MM.1S (cell line): ENCODE results near the gene LINC01488.

Experiments
- DNase-seq: peaks from one replicate; pipeline ENCODE4 v3.0.0-alpha.2; 2015
- H2AFZ ChIP-seq: fragments of 300-600 bp; sonication (generic); 2 replicates; pipeline ENCODE4 v1.6.0; 2016; ENCODE audit warnings: antibody characterized with exemption, low read length
- H3F3A ChIP-seq: fragments of 300-600 bp; sonication (generic); 2 replicates; pipeline ENCODE4 v1.6.1; 2016; ENCODE audit warnings: mild to moderate bottlenecking, antibody characterized with exemption, low read length, moderate library complexity, mixed read lengths; ENCODE audit not compliant: insufficient read depth
- H3K27ac ChIP-seq: fragments of 300-600 bp; sonication (generic); 2 replicates; pipeline ENCODE4 v1.5.1; 2016; ENCODE audit warnings: mild to moderate bottlenecking, low read length
- H3K27me3 ChIP-seq: fragments of 300-600 bp; sonication (generic); replicated peaks from 2 replicates; pipeline ENCODE4 v1.6.0; 2016; ENCODE audit warnings: low read length; ENCODE audit not compliant: insufficient read depth
- H3K36me3 ChIP-seq: fragments of 300-600 bp; sonication (generic); replicated peaks from 2 replicates; pipeline ENCODE4 v1.6.1; 2016; ENCODE audit warnings: mild to moderate bottlenecking, low read length, mixed read lengths; ENCODE audit not compliant: insufficient read depth
- H3K4me1 ChIP-seq: fragments of 300-600 bp; sonication (generic); 2 replicates; pipeline ENCODE4 v1.6.1; 2016; ENCODE audit warnings: low read length, mixed read lengths
- H3K4me2 ChIP-seq: fragments of 300-600 bp; sonication (generic); 2 replicates; pipeline ENCODE4 v1.6.0; 2016; ENCODE audit warnings: low read depth, low read length
- H3K4me3 ChIP-seq: fragments of 300-600 bp; sonication (generic); 2 replicates; pipeline ENCODE4 v1.5.1; 2016; ENCODE audit warnings: low read length, mixed read lengths
- H3K79me2 ChIP-seq: fragments of 300-600 bp; sonication (generic); 2 replicates; pipeline ENCODE4 v1.6.1; 2016; ENCODE audit warnings: mixed run types, low read length, mixed read lengths
- H3K9ac ChIP-seq: fragments of 300-600 bp; sonication (generic); 2 replicates; pipeline ENCODE4 v1.6.1; 2016; ENCODE audit warnings: low read length, mixed read lengths
- H3K9me2 ChIP-seq: fragments of 300-600 bp; sonication (generic); replicated peaks from 2 replicates; pipeline ENCODE4 v1.6.1; 2016; ENCODE audit warnings: mild to moderate bottlenecking, low read length, mixed read lengths; ENCODE audit not compliant: insufficient read depth
- H3K9me3 ChIP-seq: fragments of 300-600 bp; sonication (generic); replicated peaks from 2 replicates; pipeline ENCODE4 v1.6.1; 2016; ENCODE audit warnings: mild to moderate bottlenecking, low read length, mixed read lengths; ENCODE audit not compliant: insufficient read depth
- H4K20me1 ChIP-seq: fragments of 300-600 bp; sonication (generic); 2 replicates; pipeline ENCODE4 v1.6.1; 2016; ENCODE audit warnings: mild to moderate bottlenecking, low read length, moderate library complexity, mixed read lengths; ENCODE audit not compliant: insufficient read depth
- EZH2 ChIP-seq: fragments of 300-600 bp; sonication (generic); optimal IDR thresholded peaks from 2 replicates; pipeline ENCODE3; 2017; ENCODE audit warnings: low read depth, mild to moderate bottlenecking, antibody characterized with exemption, low read length, mixed read lengths
- EZH2phosphoT487 ChIP-seq: fragments of 300-600 bp; sonication (generic); IDR thresholded peaks from 2 replicates; pipeline ENCODE4 v1.6.1; 2018; ENCODE audit warnings: antibody characterized with exemption, low read length
- TF ChIP-seq, protein P1 (sequence below): fragments of 300-600 bp; sonication (generic); IDR thresholded peaks from 2 replicates; pipeline ENCODE4 v1.5.1; 2016; ENCODE audit warnings: antibody characterized with exemption, low read length, mixed read lengths

LINC01488 gene

DNA sequence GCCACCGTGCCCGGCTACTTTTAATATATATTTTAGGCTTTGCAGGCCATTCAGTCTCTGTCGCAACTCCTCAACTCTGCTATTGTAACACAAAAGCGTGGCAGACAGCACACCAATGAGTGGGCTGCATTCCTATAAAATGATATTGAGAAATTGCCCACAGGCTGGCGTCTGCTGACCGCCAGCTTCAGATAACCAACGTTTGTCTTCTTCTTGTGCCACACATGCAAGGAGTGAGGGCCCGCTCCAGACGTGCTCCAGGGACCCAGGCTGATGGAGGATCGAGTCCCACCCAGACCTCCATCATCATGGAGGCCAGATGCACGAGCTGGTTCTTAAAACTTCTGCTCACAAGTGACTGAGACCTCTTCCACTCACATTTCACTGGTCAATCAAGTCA, 35.4 kb upstream of the LINC01488 start:
- H3K9me2 ChIP-seq = no peaks in the 10 kb centered on the region
- H3K36me3 ChIP-seq = no peaks in the 10 kb centered on the region
- no peak overlapping the region for H3K27ac ChIP-seq
- H3K9ac ChIP-seq = no peak overlapping the region
- peaks cover 8% of the 10 kb centered on the region; the same call in 1 of the 2 replicates for H3K4me1 ChIP-seq
- no peak overlapping the region for H3K4me3 ChIP-seq
- no peaks in the 10 kb centered on the region for H4K20me1 ChIP-seq
- no peaks in the 10 kb centered on the region for H3K9me3 ChIP-seq
- H3K27me3 ChIP-seq = peaks cover 41% of the 10 kb centered on the region
- TF ChIP-seq EZH2phosphoT487 (no peak), EZH2 (no peak)
- TF ChIP-seq, protein P1, sequence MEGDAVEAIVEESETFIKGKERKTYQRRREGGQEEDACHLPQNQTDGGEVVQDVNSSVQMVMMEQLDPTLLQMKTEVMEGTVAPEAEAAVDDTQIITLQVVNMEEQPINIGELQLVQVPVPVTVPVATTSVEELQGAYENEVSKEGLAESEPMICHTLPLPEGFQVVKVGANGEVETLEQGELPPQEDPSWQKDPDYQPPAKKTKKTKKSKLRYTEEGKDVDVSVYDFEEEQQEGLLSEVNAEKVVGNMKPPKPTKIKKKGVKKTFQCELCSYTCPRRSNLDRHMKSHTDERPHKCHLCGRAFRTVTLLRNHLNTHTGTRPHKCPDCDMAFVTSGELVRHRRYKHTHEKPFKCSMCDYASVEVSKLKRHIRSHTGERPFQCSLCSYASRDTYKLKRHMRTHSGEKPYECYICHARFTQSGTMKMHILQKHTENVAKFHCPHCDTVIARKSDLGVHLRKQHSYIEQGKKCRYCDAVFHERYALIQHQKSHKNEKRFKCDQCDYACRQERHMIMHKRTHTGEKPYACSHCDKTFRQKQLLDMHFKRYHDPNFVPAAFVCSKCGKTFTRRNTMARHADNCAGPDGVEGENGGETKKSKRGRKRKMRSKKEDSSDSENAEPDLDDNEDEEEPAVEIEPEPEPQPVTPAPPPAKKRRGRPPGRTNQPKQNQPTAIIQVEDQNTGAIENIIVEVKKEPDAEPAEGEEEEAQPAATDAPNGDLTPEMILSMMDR = no peak
- no peak overlapping the region for H2AFZ ChIP-seq
- no peaks in the 10 kb centered on the region for H3K79me2 ChIP-seq
- no peaks in the 10 kb centered on the region for H3F3A ChIP-seq
- no peak for DNase-seq
- H3K4me2 ChIP-seq = no peak overlapping the region

DNA sequence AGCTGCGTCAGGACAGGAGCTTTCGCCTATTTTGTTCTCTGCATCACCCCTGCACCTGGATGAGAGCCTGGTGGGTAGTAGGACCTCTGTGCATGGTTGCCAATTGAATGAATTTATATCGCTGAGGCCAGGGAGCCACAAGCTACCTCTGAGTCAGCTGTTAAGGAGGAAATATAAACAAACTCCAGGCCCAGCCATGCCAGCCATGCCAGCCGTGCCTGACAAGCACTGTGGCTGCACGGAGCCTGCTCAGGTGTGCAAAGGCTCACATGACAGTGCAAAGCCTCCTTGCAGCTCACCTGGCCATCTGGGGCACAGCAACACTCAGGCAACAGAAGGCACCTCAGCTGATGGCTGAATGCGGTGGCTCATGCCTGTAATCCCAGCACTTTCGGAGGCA, 33.7 kb upstream of the LINC01488 start:
- TF ChIP-seq, protein P1 = no peak
- TF ChIP-seq EZH2phosphoT487 (no peak), EZH2 (no peak)
- Histone ChIP-seq H3K4me2 (no peak overlapping the region), H3K4me3 (no peak overlapping the region), H3K79me2 (no peaks in the 10 kb centered on the region), H3K9me2 (no peaks in the 10 kb centered on the region), H3K9me3 (no peaks in the 10 kb centered on the region), H3K4me1 (peaks cover 4% of the 10 kb centered on the region; the same call in 1 of the 2 replicates), H3K9ac (no peak overlapping the region), H3F3A (no peaks in the 10 kb centered on the region), H4K20me1 (no peaks in the 10 kb centered on the region), H3K27me3 (peaks cover 40% of the 10 kb centered on the region), H3K36me3 (no peaks in the 10 kb centered on the region), H3K27ac (no peak overlapping the region), H2AFZ (no peak overlapping the region)
- no peak for DNase-seq

DNA sequence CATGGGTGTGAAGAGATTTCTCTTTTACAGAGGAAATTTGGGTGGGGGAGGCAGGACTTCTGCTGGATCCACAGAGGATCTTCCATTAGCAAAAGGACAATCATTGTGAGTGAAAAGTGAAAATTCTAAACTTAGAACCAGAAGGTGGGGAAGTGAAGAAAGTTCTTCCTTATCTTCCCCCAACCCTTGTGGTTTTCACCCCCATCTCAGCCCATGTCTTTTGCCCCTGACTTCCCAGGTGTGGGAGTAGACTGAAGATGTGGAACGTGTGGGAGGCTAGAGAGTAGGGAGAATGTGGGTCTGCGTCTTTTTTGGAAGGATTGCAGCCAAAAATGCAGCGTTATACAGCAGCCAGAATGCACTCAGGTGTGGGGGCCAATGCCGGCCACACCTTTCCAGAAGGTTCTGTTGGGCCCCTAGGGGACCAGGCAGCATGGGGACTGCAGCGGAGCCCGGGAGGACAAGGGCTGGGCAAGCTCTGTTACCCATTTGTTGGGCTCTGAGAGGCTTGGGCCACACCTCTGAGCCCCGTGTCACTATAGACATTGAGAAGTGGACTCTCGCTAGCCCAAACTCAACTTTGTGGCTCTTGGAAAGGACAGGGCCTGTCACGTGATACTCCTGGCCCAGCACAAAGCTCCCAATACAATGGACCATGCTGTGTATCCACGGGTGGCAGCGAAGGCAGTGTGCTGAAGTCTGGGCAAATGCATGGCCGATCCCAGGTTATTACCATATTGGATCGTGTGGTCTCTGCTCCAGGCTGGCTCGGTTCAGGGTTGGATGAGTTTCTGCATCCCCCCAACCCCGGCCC, 32.8 kb upstream of the LINC01488 start:
- Histone ChIP-seq H2AFZ (no peak overlapping the region), H3K79me2 (no peaks in the 10 kb centered on the region), H3K4me1 (no peaks in the 10 kb centered on the region; the same call in 1 of the 2 replicates), H3K4me3 (no peak overlapping the region), H3K9me3 (no peaks in the 10 kb centered on the region), H4K20me1 (no peaks in the 10 kb centered on the region), H3K27ac (no peak overlapping the region), H3K9ac (no peak overlapping the region), H3K36me3 (no peaks in the 10 kb centered on the region), H3K9me2 (no peaks in the 10 kb centered on the region), H3K4me2 (no peak overlapping the region), H3F3A (no peaks in the 10 kb centered on the region), H3K27me3 (peaks cover 40% of the 10 kb centered on the region)
- TF ChIP-seq EZH2phosphoT487 (no peak), EZH2 (no peak)
- TF ChIP-seq, protein P1 = no peak
- DNase-seq = no peak
